NCI-H146 (cell line): ENCODE measurements around the gene AP1M1.
"Not testable (repeated sequence)": the region's sequence is repeated elsewhere in the genome, so short reads cannot be mapped to it uniquely, and the experiment has no call there.

Experiments
- DNase-seq: peaks from one replicate; lab custom pipeline; 2025; lab: John Stamatoyannopoulos, UW

AP1M1 gene

DNA sequence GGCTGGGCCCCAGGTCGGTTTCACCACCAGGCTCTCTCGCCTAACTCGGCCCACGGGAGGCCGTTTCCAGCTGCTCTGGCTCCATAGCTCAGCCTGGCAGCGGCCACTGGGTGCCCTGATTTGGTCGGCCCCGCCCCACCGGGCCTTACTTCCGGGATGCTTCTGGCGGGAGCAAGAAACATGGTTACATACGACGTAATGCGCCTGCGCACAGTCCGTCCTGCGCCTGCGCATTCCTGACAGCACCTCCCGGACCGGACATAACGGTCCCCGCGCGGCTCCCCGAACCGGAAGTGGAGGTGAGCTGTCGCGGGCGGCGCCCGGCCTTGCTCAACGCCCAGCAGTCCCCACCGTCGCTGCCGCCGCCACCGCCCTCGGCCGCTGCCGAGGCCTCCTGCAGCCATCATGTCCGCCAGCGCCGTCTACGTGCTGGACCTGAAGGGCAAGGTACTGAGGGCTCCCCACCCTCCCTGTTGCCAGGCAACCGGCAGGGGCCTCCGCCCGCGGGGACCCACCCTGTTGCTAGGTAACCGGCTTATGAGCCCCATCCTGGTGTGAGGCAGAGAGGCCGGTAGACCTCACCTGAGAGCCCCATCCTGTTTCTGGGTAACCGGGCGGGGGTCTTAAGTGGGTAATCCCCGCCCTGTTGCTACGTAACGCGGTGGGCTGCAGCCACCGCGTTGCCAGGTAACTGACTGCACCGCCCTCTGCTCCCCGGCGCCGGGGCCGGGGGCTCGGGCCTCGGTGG is at the start of gene AP1M1:
Gene AP1M1 (plus strand): TSS at position 290 of the 748 bp plus-strand sequence. CDS start 116 bp downstream, at position 406.
- DNase-seq, result peak; percentile 99

DNA sequence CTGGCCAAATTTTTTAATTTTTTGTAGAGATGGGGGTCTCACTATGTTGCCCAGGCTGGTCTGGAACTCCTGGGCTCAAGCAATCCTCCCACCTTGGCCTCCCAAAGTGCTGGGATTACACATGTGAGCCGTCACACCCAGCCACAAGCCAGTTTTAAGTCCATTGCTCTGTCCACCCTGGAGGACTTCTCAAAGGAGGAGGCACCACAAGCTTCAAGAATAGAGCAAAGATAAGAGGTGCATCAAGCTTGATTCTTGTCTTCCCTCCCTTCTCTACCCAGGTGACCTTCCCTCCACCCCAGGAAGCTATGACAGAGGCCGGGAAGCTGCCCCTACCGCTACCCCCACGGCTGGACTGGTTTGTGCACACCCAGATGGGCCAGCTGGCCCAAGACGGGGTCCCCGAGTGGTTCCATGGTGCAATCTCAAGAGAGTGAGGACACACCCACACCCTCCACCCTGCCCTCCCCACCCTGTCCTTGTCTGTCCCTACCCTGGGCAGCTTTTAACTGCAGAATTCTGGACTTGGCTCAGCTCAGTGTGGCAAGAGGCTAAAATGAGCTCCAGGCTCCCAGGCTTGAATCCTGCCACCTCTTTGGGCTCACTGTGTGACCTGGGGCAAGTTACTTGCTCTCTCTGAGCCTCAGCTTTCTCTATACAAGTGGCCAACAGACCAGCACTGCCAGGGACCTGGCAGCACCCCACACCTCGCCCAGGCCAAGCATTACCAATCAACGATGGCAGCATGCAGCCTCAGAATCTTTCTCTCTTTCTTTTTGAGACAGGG is 49.1 kb upstream of the AP1M1 start:
- no peak for DNase-seq

GRCh38 chr19:16153582-16154336 is 44.0 kb upstream of the AP1M1 start:
- DNase-seq, result no peak

- no peak for DNase-seq
Measured at GRCh38 chr19:16154557-16154956, 43.2 kb upstream of the AP1M1 start.

GRCh38 chr19:16155128-16155527 is 42.6 kb upstream of the AP1M1 start:
- DNase-seq, result no peak

DNA sequence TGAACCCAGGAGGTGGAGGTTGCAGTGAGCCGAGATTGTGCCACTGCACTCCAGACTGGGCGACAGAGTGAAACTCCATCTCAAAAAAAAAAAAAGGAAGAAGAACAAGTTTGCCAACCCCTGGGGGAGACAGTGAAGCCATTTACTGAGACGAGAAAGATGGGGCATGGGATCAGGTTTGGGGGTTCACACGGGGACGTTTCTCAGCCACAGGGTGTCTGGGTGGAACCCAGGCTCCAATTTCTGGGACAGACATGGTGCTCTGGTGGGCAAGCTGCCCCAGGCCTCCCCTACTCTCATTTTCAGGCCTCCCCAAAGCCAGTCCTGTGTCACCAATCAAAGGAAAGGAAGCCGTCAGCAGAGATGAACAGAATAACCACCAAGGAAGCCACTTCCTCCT is 40.8 kb upstream of the AP1M1 start:
- DNase-seq, result no peak

DNA sequence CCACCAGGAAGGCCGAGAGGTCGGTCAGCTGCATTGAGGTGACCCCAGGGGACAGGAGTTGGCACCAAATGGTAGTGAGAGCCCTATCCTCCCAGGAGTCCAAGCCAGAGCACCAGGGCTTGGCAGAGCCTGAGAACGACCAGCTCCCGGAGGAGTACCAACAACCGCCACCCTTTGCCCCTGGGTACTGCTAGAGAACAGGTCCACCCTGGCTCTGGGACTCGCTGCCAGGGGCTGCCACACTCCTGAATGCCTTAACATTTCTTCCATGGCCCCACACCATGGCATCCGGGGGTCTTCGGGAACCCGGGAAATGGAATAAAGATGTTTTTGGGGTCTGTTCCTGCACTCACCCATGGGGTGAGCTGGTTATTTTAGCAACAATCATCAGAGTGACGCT is 40.1 kb upstream of the AP1M1 start:
- no peak for DNase-seq

GRCh38 chr19:16159655-16160054 is 38.1 kb upstream of the AP1M1 start:
- DNase-seq, result no peak

DNA sequence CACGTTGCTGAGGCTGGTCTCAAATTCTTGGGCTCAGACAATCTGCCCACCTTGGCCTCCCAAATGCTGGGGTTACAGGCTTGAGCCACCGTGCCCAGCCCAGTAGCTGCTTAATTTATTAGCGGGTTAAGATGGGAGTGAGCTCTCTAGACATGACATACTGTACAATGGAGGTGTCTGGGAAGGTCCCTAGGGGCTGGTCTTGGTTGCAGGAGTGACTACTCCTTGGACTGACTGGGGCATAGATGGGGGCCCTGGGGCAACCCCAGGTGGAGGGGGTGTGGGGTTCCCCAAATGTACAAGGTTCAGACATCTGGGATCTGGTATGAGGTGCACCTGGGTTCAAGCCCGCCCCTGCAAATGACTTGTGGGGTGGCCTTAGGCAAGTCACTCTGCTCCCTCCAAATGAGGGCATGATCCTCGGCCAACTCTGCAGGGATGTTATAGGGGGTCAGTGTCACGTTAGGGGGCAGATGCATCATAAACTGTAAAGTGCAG is 37.2 kb upstream of the AP1M1 start:
- DNase-seq, result no peak

- DNase-seq, result no peak
Measured at GRCh38 chr19:16160943-16161560, 36.7 kb upstream of the AP1M1 start.

GRCh38 chr19:16161840-16162239 is 35.9 kb upstream of the AP1M1 start:
- DNase-seq, result no peak

- no peak for DNase-seq
Measured at GRCh38 chr19:16164222-16164890, 33.4 kb upstream of the AP1M1 start.

- DNase-seq, result no peak
Measured at GRCh38 chr19:16166417-16166816, 31.3 kb upstream of the AP1M1 start.

- DNase-seq, result no peak
Measured at GRCh38 chr19:16167055-16167454, 30.7 kb upstream of the AP1M1 start.

GRCh38 chr19:16168465-16169081 is 29.1 kb upstream of the AP1M1 start:
- no peak for DNase-seq

DNA sequence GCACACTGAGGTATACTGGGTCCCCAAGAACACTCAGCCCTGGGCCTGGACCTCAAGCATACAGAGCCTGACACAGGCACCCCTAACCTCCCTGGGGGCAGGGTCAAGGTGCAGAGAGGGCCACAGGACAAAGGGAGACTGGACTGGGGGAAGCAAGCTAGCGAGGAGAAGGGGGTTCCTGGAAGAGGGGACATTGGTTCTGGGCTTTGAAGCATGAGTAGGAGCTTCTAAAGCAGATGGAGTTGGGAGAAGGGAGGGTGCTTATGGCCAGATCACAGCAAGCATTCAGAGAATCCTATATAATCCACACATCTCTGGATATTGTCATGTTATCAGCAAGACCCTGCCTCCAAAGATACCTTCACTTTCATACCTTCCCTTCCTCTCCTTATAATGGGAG is 27.6 kb upstream of the AP1M1 start:
- DNase-seq, result no peak

DNA sequence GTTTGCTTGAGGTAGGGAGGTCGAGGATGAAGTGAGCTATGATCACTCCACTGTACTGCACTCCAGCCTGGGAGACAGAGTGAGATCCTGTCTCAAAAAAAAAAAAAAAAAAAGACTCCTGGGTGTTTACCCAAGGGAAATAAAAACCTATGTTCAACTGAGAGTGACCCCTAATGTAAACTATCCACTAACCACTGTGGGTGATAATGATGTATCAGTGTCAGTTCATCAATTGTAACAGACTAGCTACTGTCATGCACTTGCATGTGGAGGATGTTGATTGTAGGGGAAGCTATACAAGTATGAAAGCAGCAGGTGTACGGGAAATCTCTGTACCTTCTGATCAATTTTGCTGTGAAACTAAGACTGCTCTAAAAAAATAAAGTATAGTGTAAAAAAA is 21.8 kb upstream of the AP1M1 start:
- DNase-seq, result peak; percentile 79

- DNase-seq, result not testable (repeated sequence)
Measured at GRCh38 chr19:16178866-16179265, 18.8 kb upstream of the AP1M1 start.

DNA sequence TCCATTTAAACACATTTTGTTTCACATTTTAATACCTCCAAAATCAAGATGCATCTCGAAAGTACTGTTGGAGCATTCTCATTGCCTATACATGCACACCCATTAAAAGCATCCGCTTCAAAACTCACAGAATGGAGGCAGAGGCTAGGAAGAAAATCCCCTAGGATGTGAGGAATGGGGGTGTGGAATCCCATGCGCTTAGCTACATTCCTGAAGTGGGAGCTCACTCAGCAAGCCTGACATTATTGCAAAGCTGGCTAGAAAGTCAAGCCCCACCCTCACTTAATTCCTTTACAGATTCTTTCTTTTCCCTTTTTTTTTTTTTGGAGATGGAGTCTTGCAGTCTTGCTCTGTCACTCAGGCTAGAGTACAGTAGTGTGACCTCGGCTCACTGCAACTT is 17.1 kb upstream of the AP1M1 start:
- DNase-seq, result no peak

- DNase-seq, result no peak
Measured at GRCh38 chr19:16184665-16185122, 13.0 kb upstream of the AP1M1 start.
